ENCODE data around the gene DTD1.

DNA sequence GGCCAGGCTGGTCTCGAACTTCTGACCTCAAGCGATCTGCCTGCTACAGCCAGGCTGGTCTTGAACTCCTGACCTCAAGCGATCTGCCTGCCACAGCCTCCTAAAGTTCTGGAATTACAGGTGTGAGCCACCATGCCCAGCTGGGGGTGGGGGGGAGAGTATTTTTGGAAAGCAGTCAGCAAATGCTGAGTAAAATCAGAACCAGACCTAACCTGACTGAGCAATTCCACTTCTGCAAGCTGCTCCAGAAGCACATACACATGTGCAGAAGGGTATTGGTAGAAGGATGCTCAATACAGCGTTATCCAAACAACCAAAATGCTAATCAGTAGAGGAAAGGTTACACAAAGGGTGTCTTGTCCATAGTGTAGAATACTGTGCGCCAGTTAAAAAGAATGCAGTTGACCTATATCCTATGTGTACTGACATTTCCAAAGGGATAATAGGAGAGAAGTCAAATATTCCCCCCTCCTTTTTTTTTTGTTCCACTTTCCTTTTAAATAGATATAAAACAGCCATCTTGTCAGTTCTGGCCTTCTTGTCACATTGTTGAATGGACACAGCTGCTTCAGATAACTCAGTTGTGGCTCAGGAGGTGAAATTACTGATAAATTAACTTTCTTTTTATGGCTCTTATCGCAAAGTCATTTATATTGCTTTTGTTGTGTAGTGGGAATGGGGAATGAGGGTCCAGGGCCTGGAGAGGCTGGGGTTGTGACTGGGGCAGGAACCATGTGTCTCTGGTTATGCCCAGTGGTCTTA is 74.6 kb downstream of the DTD1 start:
- no peak for TF ChIP-seq POLR2A (IDR thresholded peaks at IDR 0.05)
- TF ChIP-seq POLR2AphosphoS5 (IDR thresholded peaks at IDR 0.05): no peak
- TF ChIP-seq, protein P1, sequence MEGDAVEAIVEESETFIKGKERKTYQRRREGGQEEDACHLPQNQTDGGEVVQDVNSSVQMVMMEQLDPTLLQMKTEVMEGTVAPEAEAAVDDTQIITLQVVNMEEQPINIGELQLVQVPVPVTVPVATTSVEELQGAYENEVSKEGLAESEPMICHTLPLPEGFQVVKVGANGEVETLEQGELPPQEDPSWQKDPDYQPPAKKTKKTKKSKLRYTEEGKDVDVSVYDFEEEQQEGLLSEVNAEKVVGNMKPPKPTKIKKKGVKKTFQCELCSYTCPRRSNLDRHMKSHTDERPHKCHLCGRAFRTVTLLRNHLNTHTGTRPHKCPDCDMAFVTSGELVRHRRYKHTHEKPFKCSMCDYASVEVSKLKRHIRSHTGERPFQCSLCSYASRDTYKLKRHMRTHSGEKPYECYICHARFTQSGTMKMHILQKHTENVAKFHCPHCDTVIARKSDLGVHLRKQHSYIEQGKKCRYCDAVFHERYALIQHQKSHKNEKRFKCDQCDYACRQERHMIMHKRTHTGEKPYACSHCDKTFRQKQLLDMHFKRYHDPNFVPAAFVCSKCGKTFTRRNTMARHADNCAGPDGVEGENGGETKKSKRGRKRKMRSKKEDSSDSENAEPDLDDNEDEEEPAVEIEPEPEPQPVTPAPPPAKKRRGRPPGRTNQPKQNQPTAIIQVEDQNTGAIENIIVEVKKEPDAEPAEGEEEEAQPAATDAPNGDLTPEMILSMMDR (IDR thresholded peaks at IDR 0.05): no peak
- TF ChIP-seq EP300 (IDR thresholded peaks at IDR 0.05): no peak

All from upper lobe of left lung (tissue), 4 donors.